Astrocyte of the hippocampus (primary cell): ENCODE data around the gene GNAZ.
"Not testable (repeated sequence)": the region's sequence is repeated elsewhere in the genome, so short reads cannot be mapped to it uniquely, and the experiment has no call there.

Source experiments
- DNase-seq: peaks from one replicate; pipeline ENCODE4 v3.0.0; 2011; ENCODE audit warnings: low read depth, low spot score

The GNAZ gene

GRCh38 chr22:23132376-23133091 is 62.2 kb downstream of the GNAZ start:
- DNase-seq = no peak

DNA sequence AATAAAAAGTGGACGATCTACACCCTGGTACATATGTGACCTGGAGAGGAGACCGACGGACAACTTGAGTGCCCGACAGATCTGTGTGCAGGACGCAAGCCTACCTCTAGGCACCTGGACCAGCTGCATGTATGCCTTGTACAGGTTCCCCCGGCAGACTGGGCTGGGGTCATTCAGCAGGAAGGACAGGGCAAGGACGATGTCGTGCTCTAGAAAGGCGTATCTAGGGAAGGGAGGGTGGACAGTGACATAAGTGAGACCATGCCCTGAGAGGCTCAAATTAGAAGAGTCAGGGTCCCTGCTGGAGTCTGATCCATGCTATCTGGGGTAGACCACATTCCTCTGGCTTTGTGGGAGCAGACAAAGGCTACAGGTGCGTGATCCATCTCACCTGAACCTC is 63.6 kb downstream of the GNAZ start:
- no peak for DNase-seq

DNA sequence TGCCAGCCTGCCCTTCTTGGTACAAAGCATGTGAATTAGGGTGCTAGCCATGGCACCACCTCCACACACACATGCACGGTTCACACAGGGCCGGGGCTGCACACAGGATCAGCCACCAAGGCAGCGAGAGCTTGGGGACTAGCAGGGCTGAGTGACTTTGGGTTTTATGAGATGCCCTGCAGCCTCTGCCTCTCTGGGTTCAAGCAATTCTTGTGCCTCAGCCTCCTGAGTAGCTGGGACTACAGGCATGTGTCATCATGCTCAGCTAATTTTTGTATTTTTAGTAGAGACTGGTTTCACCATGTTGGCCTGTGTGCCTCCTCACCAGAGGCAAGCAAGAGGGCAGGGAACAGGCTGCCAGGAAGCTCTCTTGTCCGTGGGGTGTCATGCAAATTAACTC is 66.7 kb downstream of the GNAZ start:
- not testable (repeated sequence) for DNase-seq

- DNase-seq = no peak
Measured at GRCh38 chr22:23137468-23137867, 67.1 kb downstream of the GNAZ start.

- DNase-seq = no peak
Measured at GRCh38 chr22:23137905-23138561, 67.7 kb downstream of the GNAZ start.

DNA sequence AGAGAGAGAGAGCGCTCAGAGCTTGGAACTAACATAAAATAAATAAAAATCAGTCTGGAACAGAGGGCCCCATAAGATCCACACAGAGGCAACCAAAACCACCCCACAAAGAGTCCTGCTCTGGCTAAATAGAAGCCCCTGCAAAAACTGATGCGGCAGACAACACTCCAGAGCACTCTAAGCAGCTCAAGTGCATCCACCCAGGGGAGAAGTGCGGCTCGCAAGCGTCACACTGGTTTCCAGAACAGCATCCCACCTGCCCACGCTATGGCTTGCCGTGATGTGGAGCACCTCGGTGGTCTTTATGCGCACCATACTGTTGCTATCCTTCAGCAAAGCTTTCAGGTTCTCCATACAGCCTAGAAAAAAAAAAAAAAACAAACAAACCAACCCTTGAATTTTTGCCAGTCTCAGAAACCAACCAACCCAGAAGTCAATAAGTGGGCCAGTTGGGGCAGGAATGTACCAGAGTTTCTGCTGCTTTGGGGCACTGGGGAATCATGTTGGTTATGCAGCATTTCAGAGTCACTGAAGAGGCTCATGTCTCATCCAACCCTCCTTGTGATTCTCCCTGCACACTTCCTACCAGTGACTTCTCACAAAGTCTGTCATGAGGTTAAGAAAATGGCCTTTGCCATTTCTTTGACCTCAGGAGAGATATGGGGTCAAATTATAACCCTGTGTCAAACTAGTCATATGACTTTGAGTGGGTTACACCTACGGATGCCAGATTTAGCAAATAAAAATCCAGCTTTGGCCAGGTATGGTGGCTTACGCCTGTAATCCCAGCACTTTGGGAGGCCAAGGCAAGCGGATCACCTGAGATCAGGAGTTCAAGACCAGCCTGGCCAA is 68.5 kb downstream of the GNAZ start:
- no peak for DNase-seq

GRCh38 chr22:23140385-23140784 is 70.1 kb downstream of the GNAZ start:
- DNase-seq = no peak

DNA sequence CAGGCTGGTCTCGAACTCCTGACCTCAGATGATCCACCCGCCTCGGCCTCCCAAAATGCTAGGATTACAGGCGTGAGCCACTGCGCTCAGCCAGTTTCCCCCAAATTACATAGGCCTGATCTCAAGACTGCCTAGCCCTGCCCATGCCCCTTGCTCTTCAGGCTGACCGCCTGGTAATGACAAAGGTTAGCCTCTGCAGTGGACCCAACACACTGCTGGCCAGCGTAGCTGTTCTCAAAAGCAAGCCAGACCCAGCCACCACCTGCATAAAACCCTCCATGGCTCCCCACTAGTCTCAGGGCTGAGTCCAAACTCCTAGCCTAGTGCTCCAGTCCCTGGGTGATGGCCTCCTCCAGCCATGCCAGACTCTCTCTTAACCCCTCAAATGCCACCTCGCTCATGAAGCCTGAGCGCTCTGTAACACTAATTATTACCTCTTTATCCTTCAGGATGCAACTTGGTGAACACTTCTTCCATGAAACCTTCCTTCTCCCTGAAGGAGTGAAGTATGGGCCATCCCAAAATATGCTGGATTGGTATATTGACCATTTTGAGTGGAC is 72.3 kb downstream of the GNAZ start:
- DNase-seq = no peak

DNA sequence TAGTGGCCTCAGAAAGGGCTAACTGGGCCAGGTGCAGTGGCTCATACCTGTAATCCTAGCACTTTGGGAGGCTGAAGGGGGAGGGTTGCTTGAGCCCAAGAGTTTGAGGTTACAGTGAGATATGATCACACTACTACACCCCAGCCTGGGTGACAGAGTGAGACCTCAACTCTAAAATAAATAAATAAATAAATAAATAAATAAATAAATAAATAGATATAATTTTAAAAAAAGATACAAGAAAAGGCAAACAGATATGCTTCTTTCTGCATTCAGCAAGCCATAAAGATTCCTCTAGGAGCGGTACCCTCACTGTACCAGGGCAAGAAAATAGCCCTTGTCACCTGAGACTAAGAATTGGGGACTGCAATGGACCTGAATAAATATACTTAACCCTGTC is 72.8 kb downstream of the GNAZ start:
- no peak for DNase-seq

- DNase-seq = no peak
Measured at GRCh38 chr22:23144432-23144831, 74.1 kb downstream of the GNAZ start.

- DNase-seq = peak; percentile 100
Measured at GRCh38 chr22:23144932-23145877, 74.9 kb downstream of the GNAZ start, which contains the start of gene RAB36. Gene RAB36 (plus strand): TSS chr22:23145477. CDS start chr22:23146617, 1,140 bp downstream.

DNA sequence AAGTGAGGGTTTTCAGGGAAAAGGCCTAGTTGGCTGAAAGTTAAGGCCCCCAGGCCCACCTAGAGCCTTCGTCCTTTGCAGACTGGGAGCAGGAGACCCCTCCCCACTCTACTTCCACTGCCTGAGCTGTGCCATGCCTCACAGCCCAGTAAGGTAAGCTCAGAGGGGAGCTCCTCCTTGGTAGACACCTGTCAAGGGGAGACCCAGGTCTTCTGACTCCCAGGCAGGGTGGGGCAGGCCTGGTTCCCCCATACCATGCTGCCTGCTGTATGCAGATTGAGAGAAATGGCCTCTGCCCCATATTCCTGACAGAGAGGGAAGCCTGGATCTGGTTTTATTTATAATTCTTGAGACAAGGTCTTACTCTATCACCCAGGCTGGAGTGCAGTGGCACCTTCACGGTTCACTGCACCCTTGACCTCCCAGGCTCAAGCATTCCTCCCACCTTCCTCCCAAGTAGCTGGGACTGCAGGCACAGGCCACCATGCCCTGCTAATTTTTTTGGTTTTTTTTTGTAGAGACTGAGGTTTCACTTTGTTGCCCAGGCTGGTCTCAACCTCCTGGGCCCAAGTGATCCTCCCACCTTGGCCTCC is 75.7 kb downstream of the GNAZ start:
- no peak for DNase-seq

GRCh38 chr22:23146478-23147205 is 76.3 kb downstream of the GNAZ start:
- DNase-seq = peak; percentile 14

- DNase-seq = peak; percentile 46
Measured at GRCh38 chr22:23147617-23148387, 77.5 kb downstream of the GNAZ start.

DNA sequence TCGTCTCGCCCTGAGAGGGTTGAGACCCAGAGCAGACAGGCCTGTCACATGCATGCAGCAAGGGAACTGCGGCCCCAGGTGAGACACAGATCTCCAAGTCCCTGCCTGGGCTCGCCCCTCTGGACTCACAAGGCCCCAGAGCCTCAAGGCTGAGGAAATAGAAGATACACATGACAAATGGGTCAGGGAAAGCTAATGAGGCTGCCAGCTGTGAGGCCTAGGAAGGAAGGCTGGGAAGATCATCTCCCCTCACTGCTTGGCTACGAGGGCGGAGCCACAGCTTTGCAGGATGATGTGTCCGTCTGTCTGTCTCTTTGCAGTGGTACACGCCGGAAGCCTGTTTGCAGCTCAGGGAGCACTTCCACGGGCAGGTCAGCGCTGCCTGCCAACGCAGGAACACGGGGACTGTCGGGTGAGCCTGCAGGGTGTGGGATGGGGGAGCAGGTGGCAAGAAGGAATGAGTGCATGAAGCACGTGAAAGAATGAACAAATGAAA is 79.5 kb downstream of the GNAZ start:
- no peak for DNase-seq

DNA sequence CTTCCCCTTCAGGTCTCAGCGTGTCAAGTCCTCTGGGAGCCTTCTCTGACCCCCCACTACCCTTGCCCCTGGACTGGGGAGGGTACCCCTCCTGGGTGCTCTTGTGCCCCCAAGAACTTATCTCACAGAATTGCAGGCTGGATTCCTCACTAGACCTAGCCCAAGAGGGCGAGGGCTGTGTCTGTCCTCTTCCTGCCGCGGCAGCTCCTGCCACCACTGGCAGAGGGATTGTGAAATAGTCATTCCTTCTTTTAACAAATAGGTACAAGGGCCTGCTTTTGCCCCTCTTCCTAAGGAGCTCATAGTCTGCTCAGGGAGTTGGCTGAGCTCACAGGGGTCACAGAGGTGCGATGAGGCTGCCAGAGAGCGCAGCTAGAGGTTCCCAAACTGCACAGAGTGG is 80.4 kb downstream of the GNAZ start:
- no peak for DNase-seq

GRCh38 chr22:23151827-23152226 is 81.5 kb downstream of the GNAZ start:
- DNase-seq = peak; percentile 14

- no peak for DNase-seq
Measured at GRCh38 chr22:23152238-23153114, 82.2 kb downstream of the GNAZ start.
